HG02870 (cell line): ENCODE results near the gene TMEM178B.
"Not testable (repeated sequence)": the region's sequence is repeated elsewhere in the genome, so short reads cannot be mapped to it uniquely, and the experiment has no call there.

ENCODE experiments used
- ATAC-seq: cut with Tn5 transposase; IDR thresholded peaks from one replicate; pipeline ENCODE4 v1.9.1; 2021; ENCODE audit warnings: mild to moderate bottlenecking, moderate library complexity; ENCODE audit not compliant: unreplicated experiment

Gene TMEM178B

DNA sequence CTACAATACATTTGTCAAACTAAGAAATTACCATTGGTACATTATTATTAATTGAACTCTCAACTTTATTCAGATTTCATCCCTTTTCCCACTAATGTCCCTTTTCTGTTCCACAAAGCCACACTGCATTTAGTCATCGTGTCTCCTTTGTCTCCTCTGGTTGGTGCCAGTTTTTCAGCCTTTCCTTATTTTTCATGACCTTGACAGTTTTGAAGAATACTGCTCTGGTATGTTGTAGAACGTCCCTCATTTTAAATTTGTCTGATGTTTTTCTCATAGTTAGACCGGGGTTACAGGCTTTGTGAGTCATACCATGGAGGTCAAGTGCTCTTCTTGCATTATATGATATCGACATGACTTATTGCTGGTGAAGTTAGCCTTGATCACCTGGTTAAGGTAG, 304.0 kb downstream of the TMEM178B start:
- no peak for ATAC-seq

GRCh38 chr7:141378405-141378804, 304.5 kb downstream of the TMEM178B start:
- ATAC-seq: no peak

- ATAC-seq: no peak
Measured at GRCh38 chr7:141381794-141382427, 308.0 kb downstream of the TMEM178B start.

DNA sequence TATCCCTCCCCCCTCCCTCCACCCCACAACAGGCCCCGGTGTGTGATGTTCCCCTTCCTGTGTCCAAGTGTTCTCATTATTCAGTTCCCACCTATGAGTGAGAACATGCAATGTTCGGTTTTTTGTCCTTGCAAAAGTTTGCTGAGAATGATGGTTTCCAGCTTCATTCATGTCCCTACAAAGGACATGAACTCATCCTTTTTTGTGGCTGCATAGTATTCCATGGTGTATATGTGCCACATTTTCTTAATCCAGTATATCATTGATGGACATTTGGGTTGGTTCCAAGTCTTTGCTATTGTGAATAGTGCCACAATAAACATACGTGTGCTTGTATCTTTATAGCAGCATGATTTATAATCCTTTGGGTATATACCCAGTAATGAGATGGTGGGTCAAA, 309.5 kb downstream of the TMEM178B start:
- ATAC-seq: not testable (repeated sequence)

GRCh38 chr7:141386881-141387280, 313.0 kb downstream of the TMEM178B start:
- ATAC-seq: no peak

GRCh38 chr7:141387521-141388217, 313.8 kb downstream of the TMEM178B start:
- ATAC-seq: no peak

DNA sequence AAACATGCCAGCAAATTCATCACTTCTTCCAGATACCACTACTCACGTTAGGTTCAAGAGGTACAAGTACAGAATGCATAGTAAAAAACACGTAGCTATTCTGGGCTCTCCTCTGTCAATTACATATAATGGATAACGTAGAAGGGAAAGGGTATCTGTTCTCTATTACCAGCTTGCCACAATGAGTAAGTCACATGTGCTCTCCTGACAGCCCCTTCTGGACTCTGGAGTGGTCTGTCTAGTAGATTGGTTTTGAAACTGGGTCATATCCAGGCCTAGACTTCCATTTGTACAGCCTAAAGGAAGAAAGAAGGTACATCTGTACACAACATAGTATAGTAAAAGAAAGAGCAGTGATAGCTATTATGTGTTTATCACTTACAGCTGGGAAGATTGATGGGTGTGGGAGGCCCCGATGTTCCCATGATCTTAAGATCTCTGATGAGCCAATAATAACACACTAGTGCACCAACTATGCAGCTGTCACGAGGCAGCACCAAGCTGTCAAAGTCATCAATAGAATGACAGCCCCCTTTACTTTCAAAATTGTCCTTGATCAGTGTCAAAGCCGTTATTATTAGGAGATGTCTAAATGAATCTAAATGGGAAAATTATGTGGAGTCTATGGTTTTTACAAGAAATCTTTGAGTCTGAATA, 315.4 kb downstream of the TMEM178B start:
- ATAC-seq: no peak

GRCh38 chr7:141390339-141390738, 316.5 kb downstream of the TMEM178B start:
- ATAC-seq: no peak

GRCh38 chr7:141393056-141393455, 319.2 kb downstream of the TMEM178B start:
- ATAC-seq: no peak

- ATAC-seq: no peak
Measured at GRCh38 chr7:141397236-141398163, 323.6 kb downstream of the TMEM178B start.

GRCh38 chr7:141400356-141400755, 326.5 kb downstream of the TMEM178B start:
- ATAC-seq: no peak

- ATAC-seq: no peak
Measured at GRCh38 chr7:141402277-141402996, 328.6 kb downstream of the TMEM178B start.

GRCh38 chr7:141403846-141404245, 330.0 kb downstream of the TMEM178B start:
- not testable (repeated sequence) for ATAC-seq

- ATAC-seq: no peak
Measured at GRCh38 chr7:141406347-141406746, 332.5 kb downstream of the TMEM178B start.

- ATAC-seq: no peak
Measured at GRCh38 chr7:141407893-141408292, 334.0 kb downstream of the TMEM178B start.

- ATAC-seq: no peak
Measured at GRCh38 chr7:141408440-141408839, 334.6 kb downstream of the TMEM178B start.

DNA sequence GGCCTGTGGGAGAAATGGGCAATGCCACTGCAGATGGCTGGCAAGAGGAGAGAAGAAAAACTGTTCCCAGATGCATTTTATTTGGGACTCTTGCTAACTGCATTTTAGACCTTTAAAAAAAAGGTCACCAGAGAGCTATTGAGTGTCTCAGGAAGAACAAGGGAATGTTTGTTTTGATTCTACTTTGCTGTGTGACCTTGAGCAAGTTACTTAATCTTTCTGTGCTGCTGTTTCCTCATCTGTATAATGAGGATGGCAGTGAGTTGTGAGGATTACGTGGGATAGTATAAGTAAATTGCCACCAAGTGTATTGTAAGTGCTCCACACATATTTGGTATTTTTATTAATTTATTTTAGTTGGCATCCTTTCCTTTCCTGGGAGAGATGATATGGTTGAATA, 335.4 kb downstream of the TMEM178B start:
- no peak for ATAC-seq

DNA sequence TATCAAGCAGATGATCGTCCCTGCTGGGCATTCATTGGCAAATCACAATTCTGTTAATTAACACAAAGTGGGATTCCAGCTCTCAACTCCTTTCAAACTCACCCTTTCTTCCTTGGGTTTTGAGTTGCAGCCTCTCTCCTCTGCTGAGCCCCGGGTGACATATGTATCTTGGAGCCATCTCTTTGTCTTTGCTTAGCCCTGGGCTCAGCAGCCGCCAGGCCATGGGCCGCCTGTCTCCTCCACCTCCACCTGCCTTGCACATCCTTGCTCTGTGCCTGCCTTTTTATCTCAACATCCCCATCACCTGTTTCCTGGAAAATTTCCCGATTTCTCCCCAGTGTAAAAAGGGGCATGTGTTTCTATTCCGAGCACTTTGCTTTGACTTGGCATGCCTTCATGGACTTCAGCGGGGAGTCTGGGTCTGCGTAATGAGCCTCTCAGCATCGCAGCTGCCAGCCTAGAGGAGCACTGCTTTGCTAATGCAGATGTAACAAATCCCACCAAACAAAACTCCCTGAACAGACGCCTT, 336.0 kb downstream of the TMEM178B start:
- ATAC-seq: no peak

DNA sequence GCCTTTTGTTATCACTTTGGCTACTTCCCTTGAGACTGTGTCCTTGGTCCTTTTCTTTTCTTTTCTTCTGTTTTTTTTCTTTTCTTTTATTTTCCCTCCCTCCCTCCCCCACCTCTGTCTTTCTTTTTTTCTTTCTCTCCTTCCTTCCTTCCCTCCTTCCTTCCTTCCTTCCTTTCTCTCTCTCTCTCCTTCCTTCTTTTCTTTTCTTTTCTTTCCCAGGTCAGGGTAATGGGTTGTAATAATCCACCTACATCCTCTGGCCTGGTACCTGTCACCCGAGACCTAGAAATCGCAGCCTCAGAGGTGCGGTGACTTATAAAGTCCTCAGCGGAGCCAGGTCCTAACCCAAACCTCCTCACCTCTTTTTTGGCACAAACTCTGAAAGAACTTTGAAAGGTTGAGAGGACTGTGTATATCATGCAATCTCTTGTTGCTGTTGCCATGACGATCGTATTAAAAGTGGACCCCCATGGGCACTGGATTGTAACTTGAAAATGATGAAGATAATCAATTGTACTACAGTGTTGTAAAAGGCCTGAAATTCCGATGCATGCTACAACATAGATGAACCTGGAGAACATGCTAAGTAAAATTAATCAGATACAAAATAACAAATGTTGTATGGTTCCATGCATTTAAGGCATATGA, 336.6 kb downstream of the TMEM178B start:
- no peak for ATAC-seq

DNA sequence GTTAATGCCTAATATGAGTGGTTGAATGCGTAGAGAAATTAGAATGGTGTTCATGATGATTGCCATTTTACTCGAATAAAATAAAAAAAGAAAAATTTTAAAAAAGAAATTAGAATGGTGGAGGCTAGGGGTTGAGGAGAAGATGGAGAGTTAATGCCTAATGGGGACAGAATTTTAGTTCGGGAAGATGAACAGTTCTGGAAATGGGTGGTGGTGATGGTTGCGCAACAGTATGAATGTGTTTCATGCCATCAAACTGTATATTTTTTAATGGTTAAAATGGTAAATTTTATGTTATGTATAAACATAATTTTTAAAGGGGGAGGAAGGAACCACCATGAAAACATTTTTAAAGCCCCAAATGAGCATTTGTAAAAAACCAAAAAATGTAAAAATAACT, 337.3 kb downstream of the TMEM178B start:
- ATAC-seq: no peak
